Measurements from ENCODE around the gene ZNF835.

DNA sequence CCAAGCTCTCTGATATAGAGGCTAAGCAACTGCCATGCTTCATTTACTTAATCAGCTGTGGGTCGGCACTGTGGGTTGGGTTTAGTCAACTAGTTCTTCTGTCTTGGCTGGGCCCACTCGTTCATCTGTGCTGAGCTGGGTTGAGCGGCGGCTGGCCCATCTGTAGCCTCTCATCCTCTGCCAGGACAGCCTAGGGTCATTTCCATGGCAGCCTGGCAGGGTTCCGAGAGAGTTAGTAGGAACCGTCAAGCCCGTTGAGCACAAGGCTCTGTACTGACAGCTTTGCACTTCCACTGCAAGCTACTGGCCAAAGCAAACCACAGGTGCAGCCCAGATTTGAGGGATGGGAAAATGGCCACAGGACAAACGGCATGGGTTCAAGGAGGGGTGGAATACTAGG, 6.6 kb upstream of the ZNF835 start:
- TF ChIP-seq, protein P1, sequence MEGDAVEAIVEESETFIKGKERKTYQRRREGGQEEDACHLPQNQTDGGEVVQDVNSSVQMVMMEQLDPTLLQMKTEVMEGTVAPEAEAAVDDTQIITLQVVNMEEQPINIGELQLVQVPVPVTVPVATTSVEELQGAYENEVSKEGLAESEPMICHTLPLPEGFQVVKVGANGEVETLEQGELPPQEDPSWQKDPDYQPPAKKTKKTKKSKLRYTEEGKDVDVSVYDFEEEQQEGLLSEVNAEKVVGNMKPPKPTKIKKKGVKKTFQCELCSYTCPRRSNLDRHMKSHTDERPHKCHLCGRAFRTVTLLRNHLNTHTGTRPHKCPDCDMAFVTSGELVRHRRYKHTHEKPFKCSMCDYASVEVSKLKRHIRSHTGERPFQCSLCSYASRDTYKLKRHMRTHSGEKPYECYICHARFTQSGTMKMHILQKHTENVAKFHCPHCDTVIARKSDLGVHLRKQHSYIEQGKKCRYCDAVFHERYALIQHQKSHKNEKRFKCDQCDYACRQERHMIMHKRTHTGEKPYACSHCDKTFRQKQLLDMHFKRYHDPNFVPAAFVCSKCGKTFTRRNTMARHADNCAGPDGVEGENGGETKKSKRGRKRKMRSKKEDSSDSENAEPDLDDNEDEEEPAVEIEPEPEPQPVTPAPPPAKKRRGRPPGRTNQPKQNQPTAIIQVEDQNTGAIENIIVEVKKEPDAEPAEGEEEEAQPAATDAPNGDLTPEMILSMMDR (IDR thresholded peaks at IDR 0.05; ENCODE audit: low read depth, low read length, poor library complexity, severe bottlenecking): no peak
- TF ChIP-seq EZH2phosphoT487 (IDR thresholded peaks at IDR 0.05; ENCODE audit: borderline replicate concordance, low read length): no peak
